WERI-Rb-1 (cell line): Measurements from ENCODE around the gene SLC22A24.

Experiments used
- DNase-seq: peaks from one replicate; pipeline ENCODE4 v3.0.0-alpha.2; 2020
- H3K27ac ChIP-seq: fragments of 250-450 bp; sonication (Bioruptor Pico); 2 replicates; pipeline ENCODE4 v1.5.1; 2020; ENCODE audit warnings: mild to moderate bottlenecking, moderate library complexity
- H3K27me3 ChIP-seq: fragments of 250-450 bp; sonication (Bioruptor Pico); 2 replicates; pipeline ENCODE4 v1.5.1; 2021; ENCODE audit warnings: mild to moderate bottlenecking, low read depth, moderate library complexity; ENCODE audit not compliant: insufficient read depth, severe bottlenecking
- H3K36me3 ChIP-seq: fragments of 250-450 bp; sonication (Bioruptor Pico); 2 replicates; pipeline ENCODE4 v1.5.1; 2020; ENCODE audit warnings: mild to moderate bottlenecking, moderate library complexity
- H3K4me3 ChIP-seq: 2 replicates; pipeline ENCODE4 v1.5.1; 2011; ENCODE audit warnings: low read depth, mild to moderate bottlenecking, control low read depth, low read length
- H3K9me3 ChIP-seq: fragments of 250-450 bp; sonication (Bioruptor Pico); 2 replicates; pipeline ENCODE4 v1.5.1; 2021; ENCODE audit warnings: mild to moderate bottlenecking, moderate library complexity; ENCODE audit not compliant: severe bottlenecking
- TF ChIP-seq, protein P1 (sequence below): IDR thresholded peaks from 2 replicates; pipeline ENCODE4 v1.5.1; 2011; ENCODE audit warnings: low read depth, mild to moderate bottlenecking, control low read depth, inconsistent platforms, low read length

The SLC22A24 gene

DNA sequence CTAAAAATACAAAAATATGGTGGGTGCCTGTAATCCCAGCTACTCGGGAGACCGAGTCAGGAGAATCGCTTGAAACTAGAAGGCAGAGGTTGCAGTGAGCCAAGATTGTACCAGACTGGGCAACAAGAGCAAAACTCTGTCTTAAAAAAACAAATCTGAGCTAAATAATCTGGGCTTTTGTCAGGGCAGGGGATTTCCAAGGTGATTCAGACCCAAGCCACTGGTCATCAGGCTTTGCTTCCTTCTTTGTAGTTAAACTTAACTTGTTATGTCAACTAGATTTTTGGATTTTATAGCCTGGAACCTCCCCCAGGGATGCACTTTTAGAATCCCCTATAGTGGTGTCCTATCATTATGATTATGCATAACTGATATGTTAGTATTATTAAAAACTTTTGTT is 101.4 kb downstream of the SLC22A24 start:
- TF ChIP-seq, protein P1, sequence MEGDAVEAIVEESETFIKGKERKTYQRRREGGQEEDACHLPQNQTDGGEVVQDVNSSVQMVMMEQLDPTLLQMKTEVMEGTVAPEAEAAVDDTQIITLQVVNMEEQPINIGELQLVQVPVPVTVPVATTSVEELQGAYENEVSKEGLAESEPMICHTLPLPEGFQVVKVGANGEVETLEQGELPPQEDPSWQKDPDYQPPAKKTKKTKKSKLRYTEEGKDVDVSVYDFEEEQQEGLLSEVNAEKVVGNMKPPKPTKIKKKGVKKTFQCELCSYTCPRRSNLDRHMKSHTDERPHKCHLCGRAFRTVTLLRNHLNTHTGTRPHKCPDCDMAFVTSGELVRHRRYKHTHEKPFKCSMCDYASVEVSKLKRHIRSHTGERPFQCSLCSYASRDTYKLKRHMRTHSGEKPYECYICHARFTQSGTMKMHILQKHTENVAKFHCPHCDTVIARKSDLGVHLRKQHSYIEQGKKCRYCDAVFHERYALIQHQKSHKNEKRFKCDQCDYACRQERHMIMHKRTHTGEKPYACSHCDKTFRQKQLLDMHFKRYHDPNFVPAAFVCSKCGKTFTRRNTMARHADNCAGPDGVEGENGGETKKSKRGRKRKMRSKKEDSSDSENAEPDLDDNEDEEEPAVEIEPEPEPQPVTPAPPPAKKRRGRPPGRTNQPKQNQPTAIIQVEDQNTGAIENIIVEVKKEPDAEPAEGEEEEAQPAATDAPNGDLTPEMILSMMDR: no peak
- no peaks in the 10 kb centered on the region for H3K36me3 ChIP-seq
- no peak overlapping the region for H3K4me3 ChIP-seq
- DNase-seq: no peak
- peaks cover 17% of the 10 kb centered on the region for H3K9me3 ChIP-seq
- no peak overlapping the region for H3K27ac ChIP-seq
- H3K27me3 ChIP-seq: peaks cover 26% of the 10 kb centered on the region

DNA sequence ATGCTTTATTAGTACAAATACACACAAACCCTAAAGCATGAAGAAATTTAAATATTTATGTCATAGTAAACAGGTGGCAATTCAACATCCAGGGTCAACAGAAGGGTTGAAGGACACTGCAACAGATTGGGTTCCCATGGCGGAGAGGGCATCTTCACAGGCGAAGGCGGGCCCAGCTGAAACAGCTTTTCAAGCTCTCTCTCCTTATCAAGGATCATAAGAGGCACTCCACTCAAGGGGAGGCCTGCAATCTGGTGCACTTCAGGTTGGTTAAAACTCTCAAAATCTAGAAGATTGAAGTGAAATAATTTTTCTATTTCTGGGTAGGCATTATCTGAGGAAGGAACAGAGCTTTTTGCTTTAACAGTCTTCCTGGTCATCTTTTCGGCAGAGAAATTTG is 111.6 kb downstream of the SLC22A24 start:
- peaks cover 29% of the 10 kb centered on the region for H3K27me3 ChIP-seq
- no peak overlapping the region for H3K27ac ChIP-seq
- H3K9me3 ChIP-seq: no peaks in the 10 kb centered on the region
- no peaks in the 10 kb centered on the region for H3K36me3 ChIP-seq
- DNase-seq: no peak
- H3K4me3 ChIP-seq: no peak overlapping the region
- TF ChIP-seq, protein P1: no peak
